Keratinocyte (primary cell): ENCODE results near the gene DOCK11. TPM values are rescaled to one million over a fixed set of nuclear protein-coding genes. Genes with fewer than 3 reads are reported as not detected.

Experiments
- DNase-seq: peaks from one replicate; pipeline ENCODE4 v3.0.0-alpha.2; 2011; ENCODE audit warnings: low read depth, missing footprints, low spot score
- FAIRE-seq: peaks from 2 replicates; lab custom pipeline; 2011; peaks lifted over from hg19 to GRCh38; lab: Jason Lieb, UNC
- H2AFZ ChIP-seq: 2 replicates; pipeline ENCODE4 v1.6.0; 2012; ENCODE audit warnings: low read length, control low read depth, inconsistent platforms; ENCODE audit not compliant: control insufficient read depth
- H3K27ac ChIP-seq: 2 replicates; pipeline ENCODE4 v1.5.1; 2011; ENCODE audit warnings: low read length; ENCODE audit not compliant: control insufficient read depth, insufficient read depth
- H3K27me3 ChIP-seq: 3 replicates; pipeline ENCODE4 v1.6.0; 2011; ENCODE audit warnings: low read length; ENCODE audit not compliant: control insufficient read depth, insufficient read depth; ENCODE audit errors: extremely low read depth
- H3K36me3 ChIP-seq, 2 experiments: 2 replicates in 1 of 2; 3 replicates in 1 of 2; pipeline ENCODE4 v1.5.1; 2011; ENCODE audit warnings: low read length in 2 of 2, mild to moderate bottlenecking in 1 of 2; ENCODE audit not compliant: control insufficient read depth in 2 of 2, insufficient read depth in 2 of 2; ENCODE audit errors: extremely low read depth in 1 of 2
- H3K4me1 ChIP-seq: 3 replicates; pipeline ENCODE4 v1.5.1; 2011; ENCODE audit warnings: low read length; ENCODE audit not compliant: control insufficient read depth, insufficient read depth; ENCODE audit errors: extremely low read depth
- H3K4me2 ChIP-seq: 3 replicates; pipeline ENCODE4 v1.6.0; 2011; ENCODE audit warnings: low read depth, low read length; ENCODE audit not compliant: control insufficient read depth, insufficient read depth; ENCODE audit errors: extremely low read depth
- H3K4me3 ChIP-seq, 3 experiments: fragments of 200-600 bp in 1 of 3; sonication (generic) in 1 of 3; 2 replicates in 2 of 3; 3 replicates in 1 of 3; pipeline ENCODE4 v1.5.1; 2011 to 2016; ENCODE audit warnings: low read length in 3 of 3, mild to moderate bottlenecking in 3 of 3, control low read depth in 2 of 3, inconsistent platforms in 1 of 3, low read depth in 1 of 3, mixed read lengths in 1 of 3, mixed run types in 1 of 3, moderate library complexity in 1 of 3; ENCODE audit not compliant: control insufficient read depth in 2 of 3, insufficient read depth in 2 of 3; ENCODE audit errors: extremely low read depth in 1 of 3
- H3K79me2 ChIP-seq: 2 replicates; pipeline ENCODE4 v1.6.0; 2012; ENCODE audit warnings: low read length; ENCODE audit not compliant: control insufficient read depth, insufficient read depth
- H3K9ac ChIP-seq: 3 replicates; pipeline ENCODE4 v1.6.0; 2011; ENCODE audit warnings: low read length; ENCODE audit not compliant: control insufficient read depth, insufficient read depth; ENCODE audit errors: extremely low read depth
- H3K9me1 ChIP-seq: 3 replicates; pipeline ENCODE4 v1.6.0; 2011; ENCODE audit warnings: low read length; ENCODE audit not compliant: control insufficient read depth, insufficient read depth; ENCODE audit errors: extremely low read depth
- H3K9me3 ChIP-seq: 2 replicates; pipeline ENCODE4 v1.5.1; 2012; ENCODE audit warnings: low read depth, low read length; ENCODE audit not compliant: control insufficient read depth
- H4K20me1 ChIP-seq: 3 replicates; pipeline ENCODE4 v1.6.0; 2011; ENCODE audit warnings: low read length; ENCODE audit not compliant: control insufficient read depth, insufficient read depth; ENCODE audit errors: extremely low read depth
- CTCF ChIP-seq, 3 experiments: IDR thresholded peaks in 1 of 3; conservative IDR thresholded peaks in 1 of 3; optimal IDR thresholded peaks in 1 of 3; 2 replicates in 2 of 3; 3 replicates in 1 of 3; pipeline versions ENCODE3 to v1.5.1; 2011; ENCODE audit warnings: low read length in 3 of 3, mild to moderate bottlenecking in 3 of 3, moderate library complexity in 2 of 3, control low read depth in 1 of 3, inconsistent platforms in 1 of 3; ENCODE audit not compliant: insufficient read depth in 2 of 3; ENCODE audit errors: extremely low read depth in 1 of 3
- EZH2 ChIP-seq: IDR thresholded peaks from one replicate; pipeline ENCODE4 v1.6.1; 2012; ENCODE audit warnings: inconsistent platforms, mild to moderate bottlenecking, low read length, moderate library complexity
- dilution Hi-C: fragments of 300-500 bp; cut with MboI; formaldehyde crosslinking; loops from one replicate; pipeline ENCODE4 v1.7.0; 2020; ENCODE audit warnings: low sequenced_read_pairs; ENCODE audit not compliant: extremely low pct_ligation_motif_present
- polyA plus RNA-seq, 5 experiments: library from polyadenylated mRNA; depleted of rRNA in 3 of 5; stranded (reverse) in 3 of 5; stranded (forward) in 1 of 5; unstranded in 1 of 5; fragments of >200 nt; gene quantifications; 1 replicate in 1 of 5; 2 replicates in 3 of 5; 3 replicates in 1 of 5; pipeline versions ENCODE4 v1.2.1 to v1.2.3, GENCODE V29; 2011 to 2012; ENCODE audit warnings: missing spikeins in 2 of 5, low read depth in 1 of 5, low replicate concordance in 1 of 5

Gene DOCK11
- polyA plus RNA-seq, 1 donor (not counting 4 experiments of a cell fraction or from before 2014, with no cell fraction given), result 4.6 TPM

DNA sequence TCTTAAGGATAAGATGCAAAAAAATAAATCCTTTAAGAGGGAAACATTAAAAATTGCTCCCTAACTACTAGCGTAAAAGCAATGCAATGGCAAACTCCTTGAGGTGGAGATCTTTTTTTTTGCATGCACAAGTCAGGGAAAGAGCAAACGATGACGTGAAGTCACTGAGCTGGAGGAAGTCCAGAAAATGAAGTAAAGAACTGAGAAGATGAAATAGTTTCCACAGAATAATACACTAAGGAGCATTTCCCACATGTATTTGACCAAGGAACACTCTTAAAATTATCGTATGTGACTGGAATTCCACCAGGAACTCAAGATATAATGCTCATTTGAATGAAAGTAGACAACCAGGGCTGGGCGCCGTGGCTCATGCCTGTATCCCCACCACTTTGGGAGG lies 21.0 kb upstream of the DOCK11 start:
- no peak for FAIRE-seq
- Histone ChIP-seq H3K4me1 (no peaks in the 10 kb centered on the region), H3K4me2 (no peak overlapping the region), H3K27ac (no peak overlapping the region), H3K4me3 (no peak overlapping the region), H3K79me2 (no peaks in the 10 kb centered on the region), H3K27me3 (no peaks in the 10 kb centered on the region), H3K9me1 (no peaks in the 10 kb centered on the region), H3K9ac (no peak overlapping the region), H3K9me3 (no peaks in the 10 kb centered on the region), H4K20me1 (no peaks in the 10 kb centered on the region), H3K36me3 (no peaks in the 10 kb centered on the region), H2AFZ (no peak overlapping the region)
- TF ChIP-seq CTCF (optimal IDR thresholded peaks at IDR 0.05 in 1 of 3, IDR thresholded peaks at IDR 0.05 in 1 of 3, conservative IDR thresholded peaks at IDR 0.05 in 1 of 3; ENCODE audit: extremely low read depth in 1 of 3, insufficient read depth in 2 of 3, low read length in 3 of 3), result no peak
- TF ChIP-seq EZH2, result no peak
- dilution Hi-C loops, result no loop called here
- DNase-seq, result no peak

GRCh38 chrX:118475903-118476302 lies 19.7 kb upstream of the DOCK11 start:
- Histone ChIP-seq H3K9me1 (no peaks in the 10 kb centered on the region), H3K4me3 (no peak overlapping the region), H2AFZ (no peak overlapping the region), H3K9me3 (no peaks in the 10 kb centered on the region), H3K4me2 (no peak overlapping the region), H4K20me1 (no peaks in the 10 kb centered on the region), H3K79me2 (no peaks in the 10 kb centered on the region), H3K4me1 (no peaks in the 10 kb centered on the region), H3K9ac (no peak overlapping the region), H3K36me3 (no peaks in the 10 kb centered on the region), H3K27me3 (no peaks in the 10 kb centered on the region), H3K27ac (no peak overlapping the region)
- TF ChIP-seq CTCF (optimal IDR thresholded peaks at IDR 0.05 in 1 of 3, IDR thresholded peaks at IDR 0.05 in 1 of 3, conservative IDR thresholded peaks at IDR 0.05 in 1 of 3; ENCODE audit: extremely low read depth in 1 of 3, insufficient read depth in 2 of 3, low read length in 3 of 3) (no peak), EZH2 (no peak)
- dilution Hi-C loops, result no loop called here
- FAIRE-seq (no peak), DNase-seq (no peak)
